Retinal pigment epithelial cell (primary cell): ENCODE results near the gene STC2.

Experiments used
- DNase-seq: peaks from one replicate; pipeline ENCODE4 v3.0.0-alpha.2; 2010; ENCODE audit warnings: low read depth
- H3K4me3 ChIP-seq: 2 replicates; pipeline ENCODE4 v1.5.1; 2011; ENCODE audit warnings: mild to moderate bottlenecking, low read length, control low read depth, moderate library complexity
- CTCF ChIP-seq: conservative IDR thresholded peaks from 2 replicates; pipeline ENCODE4 v1.5.1; 2011; ENCODE audit warnings: low read depth, low read length, control low read depth, inconsistent platforms

Gene STC2

GRCh38 chr5:173342813-173343755, 14.9 kb upstream of the STC2 start:
- no peak for DNase-seq
- H3K4me3 ChIP-seq, result no peak overlapping the region
- TF ChIP-seq CTCF, result no peak

GRCh38 chr5:173341961-173342430, 13.8 kb upstream of the STC2 start:
- no peak for TF ChIP-seq CTCF
- no peak for DNase-seq

GRCh38 chr5:173340984-173341383, 12.8 kb upstream of the STC2 start:
- no peak for TF ChIP-seq CTCF

More at GRCh38 chr5:173341961-173342430, 13.8 kb upstream of the STC2 start:
- no peak overlapping the region for H3K4me3 ChIP-seq

GRCh38 chr5:173340451-173340850, 12.2 kb upstream of the STC2 start:
- DNase-seq, result no peak
- H3K4me3 ChIP-seq, result no peak overlapping the region
- TF ChIP-seq CTCF, result no peak

More at GRCh38 chr5:173340984-173341383, 12.8 kb upstream of the STC2 start:
- H3K4me3 ChIP-seq, result no peak overlapping the region
- DNase-seq, result no peak

GRCh38 chr5:173339286-173339685, 11.1 kb upstream of the STC2 start:
- DNase-seq, result no peak
- no peak overlapping the region for H3K4me3 ChIP-seq
- no peak for TF ChIP-seq CTCF

GRCh38 chr5:173338380-173339015, 10.3 kb upstream of the STC2 start:
- no peak for DNase-seq
- H3K4me3 ChIP-seq, result no peak overlapping the region
- no peak for TF ChIP-seq CTCF
